NCI-H460 (cell line): Measurements from ENCODE around the gene GRAMD1A. TPM values are rescaled to one million over a fixed set of nuclear protein-coding genes. Genes with fewer than 3 reads are reported as not detected.
"Not testable (repeated sequence)": the region's sequence is repeated elsewhere in the genome, so short reads cannot be mapped to it uniquely, and the experiment has no call there.

ENCODE experiments used
- DNase-seq: peaks from one replicate; pipeline ENCODE4 v3.0.0-alpha.2; 2016; ENCODE audit warnings: low read depth; ENCODE audit errors: extremely low read depth
- polyA plus RNA-seq: library from polyadenylated mRNA; depleted of rRNA; stranded (reverse); fragments of >200 nt; gene quantifications from 2 replicates; pipeline ENCODE4 v1.2.3, GENCODE V29; 2014; cell fraction: nucleus; rRNA removed
- total RNA-seq: library from RNA; depleted of rRNA; stranded (reverse); fragments of >200 nt; shearing (Covaris generic); gene quantifications from 2 replicates; pipeline ENCODE4 v1.2.3, GENCODE V29; 2014; rRNA removed

Gene GRAMD1A
- total RNA-seq = 28.8 and 34.5 TPM in 2 replicates
- 33.0 and 34.1 TPM in 2 replicates for polyA plus RNA-seq

- DNase-seq = peak; percentile 65
Observed at GRCh38 chr19:34999498-35000337, at the start of gene GRAMD1A. Gene GRAMD1A (plus strand): TSS chr19:35000323. CDS start chr19:35000479, 156 bp downstream.

GRCh38 chr19:34953092-34953491, 47.0 kb upstream of the GRAMD1A start:
- no peak for DNase-seq

GRCh38 chr19:34957830-34958751, 42.0 kb upstream of the GRAMD1A start:
- no peak for DNase-seq

GRCh38 chr19:34959021-34959420, 41.1 kb upstream of the GRAMD1A start:
- no peak for DNase-seq

DNA sequence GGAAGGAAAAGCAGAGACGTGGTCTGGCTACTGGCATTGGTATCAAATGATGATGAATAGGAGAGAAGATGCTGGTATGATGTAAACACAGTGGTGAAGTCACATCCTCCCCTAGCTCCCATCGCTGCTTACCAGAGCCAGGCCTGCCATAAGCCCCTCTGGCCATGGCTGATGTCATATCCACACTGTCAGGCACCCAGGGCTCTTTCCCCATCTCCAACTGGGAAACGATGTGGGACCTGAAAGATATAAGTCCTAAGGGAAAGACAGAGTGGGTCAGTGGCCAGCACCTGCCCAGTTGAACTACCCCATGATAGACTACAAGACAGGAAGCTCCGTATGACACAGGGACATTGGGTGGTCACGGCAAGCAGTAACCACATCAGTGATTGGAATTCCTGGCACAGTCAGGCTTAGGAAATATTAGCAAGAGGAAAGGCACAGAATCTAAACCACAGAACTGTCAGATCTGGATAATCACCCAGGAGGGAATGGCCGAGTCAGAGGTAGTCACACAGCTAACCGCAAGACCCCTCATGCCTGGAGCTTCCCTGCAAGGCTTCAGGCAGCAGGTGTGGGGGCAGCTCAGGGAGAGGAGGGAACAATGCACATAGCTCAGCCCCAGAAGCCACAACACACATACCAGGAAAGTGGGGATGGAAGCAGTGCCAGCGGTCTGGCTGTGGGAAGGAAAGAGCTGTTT, 39.9 kb upstream of the GRAMD1A start:
- no peak for DNase-seq

- DNase-seq = no peak
Observed at GRCh38 chr19:34960940-34961679, 39.0 kb upstream of the GRAMD1A start.

- no peak for DNase-seq
Observed at GRCh38 chr19:34961775-34962686, 38.1 kb upstream of the GRAMD1A start.

GRCh38 chr19:34962687-34963572, 37.2 kb upstream of the GRAMD1A start:
- no peak for DNase-seq

- DNase-seq = peak; percentile 9
Observed at GRCh38 chr19:34963573-34964406, 36.3 kb upstream of the GRAMD1A start, which contains the start of gene ZNF792. Gene ZNF792 (minus strand): TSS chr19:34964229. CDS start chr19:34963662, 567 bp downstream.

- no peak for DNase-seq
Observed at GRCh38 chr19:34964598-34964997, 35.5 kb upstream of the GRAMD1A start.

DNA sequence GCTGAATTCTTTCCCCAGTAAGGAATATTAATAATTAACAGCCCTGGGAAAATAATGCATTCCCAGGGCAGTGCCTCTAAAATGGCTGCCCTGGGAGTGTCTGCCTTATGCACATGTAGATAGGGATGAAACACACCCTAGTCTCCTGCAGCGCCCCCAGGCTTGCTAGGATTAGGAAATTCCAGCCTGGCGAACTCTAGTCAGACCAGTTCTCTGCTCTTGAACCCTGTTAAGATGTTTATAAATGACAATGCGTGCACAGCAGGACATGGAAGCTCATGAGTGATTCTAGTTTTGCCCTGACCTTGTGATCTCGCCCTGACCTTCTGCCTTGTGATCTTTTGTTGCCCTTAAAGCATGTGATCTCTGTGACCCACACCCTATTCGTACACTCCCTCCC, 34.6 kb upstream of the GRAMD1A start:
- not testable (repeated sequence) for DNase-seq

DNA sequence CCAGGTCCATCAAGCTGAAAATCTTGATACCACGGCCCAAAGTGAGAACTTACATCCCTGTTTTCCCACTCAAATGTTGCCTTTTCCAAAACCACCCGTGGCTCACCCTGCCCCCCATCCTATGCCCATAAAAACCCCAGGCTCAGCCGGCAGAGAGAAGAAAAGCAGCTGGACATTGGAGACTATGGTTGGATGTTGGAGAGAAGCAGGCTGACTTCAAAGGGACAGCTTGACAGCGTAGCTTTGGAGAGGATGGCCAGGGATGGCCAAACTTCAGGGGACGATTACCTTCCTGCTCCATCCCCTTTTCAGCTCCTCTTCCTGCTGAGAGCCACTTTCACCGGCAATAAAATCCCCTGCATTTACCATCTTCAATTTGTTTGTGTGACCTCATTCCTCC, 32.6 kb upstream of the GRAMD1A start:
- no peak for DNase-seq

- no peak for DNase-seq
Observed at GRCh38 chr19:34969721-34970120, 30.4 kb upstream of the GRAMD1A start.

DNA sequence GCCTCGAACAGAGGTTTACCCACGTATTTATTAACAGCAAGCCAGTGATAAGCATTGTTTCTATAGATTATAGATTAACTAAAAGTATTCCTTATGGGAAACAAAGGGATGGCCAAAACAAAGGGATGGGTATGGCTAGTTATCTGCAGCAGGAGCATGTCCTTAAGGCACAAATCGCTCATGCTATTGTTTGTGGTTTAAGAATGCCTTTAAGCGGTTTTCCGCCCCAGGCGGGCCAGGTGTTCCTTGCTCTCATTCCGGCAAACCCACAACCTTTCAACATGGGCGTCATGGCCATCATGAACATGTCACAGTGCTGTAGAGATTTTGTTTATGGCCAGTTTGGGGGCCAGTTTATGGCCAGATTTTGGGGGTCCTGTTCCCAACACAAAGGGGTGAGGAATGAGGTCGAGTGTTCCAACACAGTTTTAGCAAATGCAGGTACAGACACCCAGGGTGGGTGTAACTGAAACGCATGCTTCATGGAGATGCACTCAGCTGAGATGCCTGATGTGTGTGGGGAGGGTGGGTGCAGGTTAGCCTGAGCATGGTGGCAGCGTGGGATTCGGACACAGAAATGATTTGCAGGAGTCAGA, 29.8 kb upstream of the GRAMD1A start:
- not testable (repeated sequence) for DNase-seq

- DNase-seq = no peak
Observed at GRCh38 chr19:34972163-34972705, 27.9 kb upstream of the GRAMD1A start.

GRCh38 chr19:34974646-34975045, 25.5 kb upstream of the GRAMD1A start:
- DNase-seq = no peak
